Left renal cortex interstitium (tissue), 4 donors: Measurements from ENCODE around the gene SAXO1. TPM values are rescaled to one million over a fixed set of nuclear protein-coding genes. Genes with fewer than 3 reads are reported as not detected.
"Not testable (repeated sequence)": the region's sequence is repeated elsewhere in the genome, so short reads cannot be mapped to it uniquely, and the experiment has no call there.

Experiments
- DNase-seq, 4 donors: peaks; one replicate each; pipeline ENCODE4 v3.0.0-alpha.2; 2013; ENCODE audit warnings: low read depth in 4 of 4, low spot score in 2 of 4, missing footprints in 1 of 4
- polyA plus RNA-seq, 4 donors: library from polyadenylated mRNA; unstranded; fragments of 120-200 nt; gene quantifications; one replicate each; pipeline ENCODE4 v1.2.1, GENCODE V29; 2013; ENCODE audit not compliant: insufficient read length in 4 of 4

Gene SAXO1
- polyA plus RNA-seq, 4 donors, result 0.14 to 0.25 (median 0.23) TPM

DNA sequence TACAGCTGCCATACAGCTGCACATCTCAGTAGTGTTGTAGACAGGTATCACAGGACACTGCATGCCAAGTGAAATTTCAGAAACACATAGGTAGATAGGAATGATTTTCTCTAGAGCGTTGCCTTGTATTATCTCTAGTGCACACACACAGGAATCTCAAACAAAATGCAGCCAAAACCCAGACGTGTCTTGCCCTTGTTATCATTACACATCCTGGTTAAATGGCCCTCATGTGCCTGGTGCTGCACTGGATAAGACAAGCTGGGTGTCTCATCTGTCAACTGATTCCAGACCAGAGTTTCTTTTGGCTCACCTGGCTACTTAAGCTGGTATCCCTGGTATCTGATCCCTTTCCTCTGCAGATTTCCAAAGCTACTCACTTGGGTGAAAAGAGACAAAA is 59.7 kb downstream of the SAXO1 start:
- no peak for DNase-seq

GRCh38 chr9:18972675-18973074 is 60.3 kb downstream of the SAXO1 start:
- DNase-seq, result no peak

DNA sequence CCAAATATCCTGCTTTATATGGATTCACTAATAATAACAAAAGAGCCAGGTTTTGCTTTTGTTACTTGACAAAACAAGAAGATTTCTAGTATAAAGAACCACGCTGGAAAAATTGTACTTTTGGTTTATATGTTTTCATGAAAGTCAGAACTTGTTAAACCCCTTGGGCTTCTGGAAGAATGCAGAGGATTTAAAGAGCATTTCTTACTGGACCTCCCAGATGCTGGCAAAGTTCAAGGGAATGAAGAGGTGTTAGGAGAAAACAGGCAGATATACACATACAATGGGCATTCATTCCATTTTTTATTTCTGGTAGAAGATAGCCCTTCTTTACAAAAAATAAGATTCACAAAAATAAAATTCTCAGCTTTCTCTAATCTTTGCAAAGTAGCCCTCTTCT is 61.1 kb downstream of the SAXO1 start:
- DNase-seq, result no peak

GRCh38 chr9:18971404-18971803 is 61.6 kb downstream of the SAXO1 start:
- DNase-seq, result no peak

- DNase-seq, result no peak
These were observed 62.6 kb downstream of the SAXO1 start for GRCh38 chr9:18970393-18970792.

- DNase-seq, result no peak
These were observed 63.9 kb downstream of the SAXO1 start for GRCh38 chr9:18969128-18969527.

- no peak for DNase-seq
These were observed 77.4 kb downstream of the SAXO1 start for GRCh38 chr9:18955626-18956025.

GRCh38 chr9:18951936-18952335 is 81.1 kb downstream of the SAXO1 start:
- no peak for DNase-seq

- DNase-seq, result no peak
These were observed 85.1 kb downstream of the SAXO1 start for GRCh38 chr9:18947892-18948339.

GRCh38 chr9:18942801-18943200 is 90.2 kb downstream of the SAXO1 start:
- DNase-seq, result no peak

GRCh38 chr9:18941060-18941740 is 91.8 kb downstream of the SAXO1 start:
- no peak for DNase-seq

GRCh38 chr9:18939943-18940342 is 93.1 kb downstream of the SAXO1 start:
- DNase-seq, result no peak

DNA sequence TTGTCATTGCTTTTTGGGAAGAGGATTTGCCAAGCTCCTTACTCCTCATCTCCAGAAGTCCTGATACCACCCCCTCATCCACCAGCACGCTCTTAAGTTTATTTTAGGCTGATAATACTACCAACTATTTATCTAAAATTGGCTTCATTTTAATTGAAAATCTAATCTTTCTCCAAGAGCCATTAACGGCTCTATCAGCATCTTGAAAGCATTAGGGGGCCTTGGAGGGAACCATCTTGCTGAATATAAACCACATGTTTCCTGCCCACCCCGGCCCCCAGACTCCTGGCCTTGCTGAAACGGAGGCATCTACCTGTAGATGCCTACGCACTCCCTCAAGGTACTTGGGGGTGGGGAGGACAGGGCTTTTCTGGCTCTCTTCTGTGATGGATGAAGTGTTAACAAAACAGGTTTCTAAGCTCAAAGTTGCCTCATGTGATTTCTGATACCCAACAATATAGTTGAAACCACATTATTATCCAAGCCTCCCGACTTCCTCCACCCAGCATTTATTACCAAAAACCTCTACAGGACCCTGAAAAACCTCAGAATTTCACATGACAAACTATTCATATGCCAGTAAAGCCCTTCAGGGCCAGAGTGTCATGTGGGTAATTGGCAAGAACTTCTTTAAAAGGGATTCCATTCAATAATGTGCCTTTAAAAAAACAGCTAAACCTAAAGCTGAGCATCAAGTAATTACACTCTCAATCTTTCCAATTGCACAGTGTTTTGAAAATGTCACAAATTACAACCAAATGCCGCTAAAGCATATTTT is 96.7 kb downstream of the SAXO1 start:
- DNase-seq, result no peak

GRCh38 chr9:18935541-18935940 is 97.5 kb downstream of the SAXO1 start:
- no peak for DNase-seq

GRCh38 chr9:18930611-18931010 is 102.4 kb downstream of the SAXO1 start:
- not testable (repeated sequence) for DNase-seq

DNA sequence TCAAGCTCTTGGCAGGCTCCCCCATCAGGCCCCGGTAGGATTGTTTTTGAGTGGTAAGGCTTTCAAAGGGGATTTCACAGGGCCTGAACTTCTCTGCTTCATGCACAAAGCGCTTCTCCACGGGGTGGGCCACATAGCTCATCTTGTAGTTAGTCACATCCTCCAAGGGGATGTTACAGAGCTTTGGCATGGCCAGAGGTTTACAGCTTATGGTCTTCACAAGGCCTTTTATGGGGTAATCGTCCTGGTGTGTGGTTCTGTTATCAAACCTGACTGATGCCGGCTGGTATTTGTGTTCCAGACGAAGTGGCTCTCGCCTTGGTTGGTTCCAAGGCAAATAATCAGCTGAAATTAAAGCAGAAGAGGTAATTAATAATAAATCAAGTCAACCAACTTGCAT is 104.3 kb downstream of the SAXO1 start:
- no peak for DNase-seq

GRCh38 chr9:18926513-18926912 is 106.5 kb downstream of the SAXO1 start:
- DNase-seq, result no peak

GRCh38 chr9:18925880-18926279 is 107.1 kb downstream of the SAXO1 start:
- no peak for DNase-seq

GRCh38 chr9:18923671-18924430 is 109.2 kb downstream of the SAXO1 start:
- DNase-seq, result no peak

- no peak for DNase-seq
These were observed 109.8 kb downstream of the SAXO1 start for GRCh38 chr9:18923167-18923566.

- no peak for DNase-seq
These were observed 110.7 kb downstream of the SAXO1 start for GRCh38 chr9:18922161-18922885.
